AG09309 (cell line): ENCODE measurements around the gene FAM228B.

Source experiments
- DNase-seq: peaks from one replicate; pipeline ENCODE4 v3.0.0-alpha.2; 2010; ENCODE audit warnings: low read depth
- H3K4me3 ChIP-seq: 2 replicates; pipeline ENCODE4 v1.5.1; 2011; ENCODE audit warnings: mild to moderate bottlenecking, low read depth, low read length, moderate library complexity; ENCODE audit not compliant: control insufficient read depth
- CTCF ChIP-seq: IDR thresholded peaks from 2 replicates; pipeline ENCODE4 v1.5.1; 2011; ENCODE audit warnings: mild to moderate bottlenecking, low read depth, low read length, inconsistent platforms; ENCODE audit not compliant: insufficient read depth, control insufficient read depth; ENCODE audit errors: missing control alignments

Gene FAM228B

DNA sequence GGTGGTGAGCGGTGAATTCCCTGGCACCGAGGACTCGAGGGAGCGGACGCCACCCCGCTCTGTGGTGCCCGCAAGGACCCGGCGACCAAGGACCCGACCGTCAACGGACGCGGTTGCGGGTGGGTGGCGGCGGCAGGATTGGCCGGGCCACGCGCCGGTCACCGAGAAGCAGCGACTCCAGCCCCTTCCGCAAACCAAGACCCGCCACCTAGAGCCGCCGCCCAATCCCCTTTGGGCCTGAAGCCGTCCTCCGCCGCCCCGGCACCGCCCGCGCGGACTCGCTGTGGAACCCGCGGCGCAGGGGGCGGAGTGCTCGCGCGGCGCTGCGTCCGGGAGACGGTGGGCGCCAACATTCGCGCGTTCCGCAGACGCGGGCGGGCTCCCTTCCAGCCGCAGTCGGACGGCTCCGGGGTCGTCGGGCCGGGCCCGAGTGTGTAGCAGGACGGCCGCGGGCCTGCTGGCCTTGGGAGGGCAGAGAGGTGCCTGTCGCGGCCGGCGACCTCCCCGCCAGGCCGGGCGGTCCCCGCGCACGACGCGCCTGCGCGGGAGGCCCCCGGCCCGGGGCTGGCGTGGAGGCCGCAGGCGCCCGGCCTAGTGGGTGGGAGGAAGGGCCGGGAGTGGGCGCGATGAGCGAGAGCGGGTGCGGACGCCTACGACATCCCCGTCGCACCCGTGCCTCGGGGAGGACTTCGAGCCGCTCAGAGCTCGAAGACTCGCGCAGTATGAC lies at the start of gene FAM228B, which contains the start of gene PFN4:
Gene FAM228B, plus strand, starts transcription at position 275 of the 727 bp plus-strand sequence. CDS start 893 bp downstream, outside the sequence.
Gene PFN4, minus strand, starts transcription at position 140 of the 727 bp plus-strand sequence. CDS start 799 bp downstream, outside the sequence.
- TF ChIP-seq CTCF = no peak

DNA sequence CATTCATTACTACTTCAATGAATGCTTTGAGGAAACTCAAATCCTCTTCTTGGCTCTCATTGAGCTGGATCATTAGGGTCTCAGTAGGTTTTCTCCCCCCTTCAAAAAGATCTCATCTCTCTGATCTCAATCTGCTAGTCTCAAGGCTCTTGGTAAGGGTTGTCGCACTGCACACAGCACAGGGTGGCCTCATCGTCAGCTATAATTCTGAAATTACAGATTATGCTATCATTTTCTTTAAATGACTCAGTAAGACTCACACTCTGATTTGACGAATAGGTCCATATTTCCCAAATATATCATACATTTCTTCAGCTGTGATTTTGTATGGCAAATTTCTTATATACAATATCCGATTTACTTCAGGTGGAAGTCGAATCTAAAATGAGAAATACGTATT lies 49.5 kb upstream of the FAM228B start:
- no peak for TF ChIP-seq CTCF
- DNase-seq = no peak
- no peak overlapping the region for H3K4me3 ChIP-seq

More for the DNA sequence above, at the start of gene FAM228B, which contains the start of gene PFN4:
- no peak for DNase-seq
- H3K4me3 ChIP-seq = peak within 1 kb of the TSS; percentile 61

DNA sequence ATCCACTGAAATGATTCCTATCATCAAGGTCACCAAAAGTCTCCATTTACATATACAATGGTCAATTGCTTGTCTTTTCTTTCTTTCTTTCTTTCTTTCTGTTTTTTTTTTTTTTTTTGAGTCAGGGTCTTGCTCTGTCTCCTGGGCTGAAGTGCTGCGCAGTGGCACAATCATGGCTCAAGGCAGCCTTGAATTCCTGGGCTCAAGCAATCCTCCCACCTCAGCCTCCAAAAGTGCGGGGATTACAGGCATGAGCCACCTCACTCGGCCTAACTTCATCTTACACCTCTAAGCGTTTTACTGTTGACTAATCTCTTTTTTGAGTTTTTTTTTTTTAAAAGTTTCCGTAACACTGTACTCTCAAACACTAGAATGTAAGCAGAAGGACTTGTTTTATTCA lies 48.0 kb upstream of the FAM228B start:
- H3K4me3 ChIP-seq = peak overlapping the region; percentile 65
- DNase-seq = no peak
- TF ChIP-seq CTCF = no peak

GRCh38 chr2:24075915-24076848 lies 47.1 kb upstream of the FAM228B start, which contains the start of gene SF3B6:
Gene SF3B6, minus strand, starts transcription at chr2:24076326. Its CDS starts 97 bp downstream, at chr2:24076229.
- peak; percentile 93 for DNase-seq
- peak within 1 kb of the TSS; percentile 65 for H3K4me3 ChIP-seq
- peak; percentile 6 for TF ChIP-seq CTCF

DNA sequence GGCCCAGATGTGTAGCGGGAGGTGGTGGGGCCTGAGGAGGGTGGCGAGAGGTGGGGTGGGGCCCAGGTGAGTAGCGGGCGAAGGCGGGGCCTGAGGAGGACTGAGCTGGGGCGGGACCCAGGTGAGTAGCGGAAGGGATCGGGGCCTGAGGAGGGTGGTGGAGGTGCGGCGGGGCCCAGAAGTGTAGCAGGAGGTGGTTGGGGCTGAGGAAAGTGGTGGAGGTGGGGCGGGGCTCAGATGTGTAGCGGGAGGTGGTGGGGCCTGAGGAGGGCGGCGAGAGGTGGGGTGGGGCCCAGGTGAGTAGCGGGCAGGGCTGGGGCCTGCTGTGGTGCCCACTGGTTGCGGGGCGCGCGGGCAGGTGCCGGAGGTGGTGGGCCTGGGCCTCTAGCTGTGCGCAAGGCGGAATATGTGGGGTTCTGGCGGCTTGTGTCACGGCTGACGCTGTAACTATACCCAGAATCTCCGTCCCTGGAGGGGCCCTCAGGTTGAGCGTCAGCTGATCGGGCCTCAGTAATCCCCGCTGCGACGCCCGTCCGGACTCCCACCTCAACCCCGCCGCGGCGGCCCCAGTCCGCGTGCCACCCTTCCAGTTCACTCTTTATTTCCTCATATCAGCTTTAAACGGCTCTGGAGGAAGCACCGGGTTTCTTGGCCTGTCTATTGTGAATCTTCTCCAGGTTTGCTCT lies 46.3 kb upstream of the FAM228B start:
- TF ChIP-seq CTCF = no peak
- H3K4me3 ChIP-seq = peak overlapping the region; percentile 65
- no peak for DNase-seq

- peak overlapping the region; percentile 65 for H3K4me3 ChIP-seq
- no peak for TF ChIP-seq CTCF
- DNase-seq = no peak
Observed at GRCh38 chr2:24077535-24077877, 45.8 kb upstream of the FAM228B start.
